GM19193 (cell line): ENCODE data around the gene PTPN22.

Source experiments
- POLR2A ChIP-seq: IDR thresholded peaks from 4 replicates; pipeline ENCODE4 v1.6.1; 2011; ENCODE audit not compliant: insufficient read depth, insufficient read length; ENCODE audit errors: extremely low read depth

PTPN22 gene

GRCh38 chr1:113782406-113782805 lies 89.1 kb downstream of the PTPN22 start:
- TF ChIP-seq POLR2A = no peak

- no peak for TF ChIP-seq POLR2A
Observed at GRCh38 chr1:113780374-113781146, 91.0 kb downstream of the PTPN22 start.

GRCh38 chr1:113779542-113779941 lies 92.0 kb downstream of the PTPN22 start:
- no peak for TF ChIP-seq POLR2A

- no peak for TF ChIP-seq POLR2A
Observed at GRCh38 chr1:113777561-113777960, 94.0 kb downstream of the PTPN22 start.

GRCh38 chr1:113770031-113770430 lies 101.5 kb downstream of the PTPN22 start:
- no peak for TF ChIP-seq POLR2A

GRCh38 chr1:113769601-113769970 lies 101.9 kb downstream of the PTPN22 start:
- TF ChIP-seq POLR2A = no peak

- no peak for TF ChIP-seq POLR2A
Observed at GRCh38 chr1:113768916-113769600, 102.5 kb downstream of the PTPN22 start.

GRCh38 chr1:113765306-113766230 lies 105.9 kb downstream of the PTPN22 start:
- no peak for TF ChIP-seq POLR2A
